GM18951 (cell line): ENCODE results near the gene GPATCH3.
"Not testable (repeated sequence)": the region's sequence is repeated elsewhere in the genome, so short reads cannot be mapped to it uniquely, and the experiment has no call there.

ENCODE experiments used
- POLR2A ChIP-seq: IDR thresholded peaks from 4 replicates; pipeline ENCODE4 v1.6.1; 2011; ENCODE audit warnings: mild to moderate bottlenecking; ENCODE audit not compliant: insufficient read length, insufficient read depth; ENCODE audit errors: extremely low read depth
- in situ Hi-C: fragments of 300-500 bp; cut with MboI; formaldehyde crosslinking; loops from one replicate; pipeline ENCODE4 v1.12.0; 2022; ENCODE audit warnings: low sequenced_read_pairs, mixed read lengths, inconsistent platforms; ENCODE audit not compliant: unreplicated experiment

The GPATCH3 gene

DNA sequence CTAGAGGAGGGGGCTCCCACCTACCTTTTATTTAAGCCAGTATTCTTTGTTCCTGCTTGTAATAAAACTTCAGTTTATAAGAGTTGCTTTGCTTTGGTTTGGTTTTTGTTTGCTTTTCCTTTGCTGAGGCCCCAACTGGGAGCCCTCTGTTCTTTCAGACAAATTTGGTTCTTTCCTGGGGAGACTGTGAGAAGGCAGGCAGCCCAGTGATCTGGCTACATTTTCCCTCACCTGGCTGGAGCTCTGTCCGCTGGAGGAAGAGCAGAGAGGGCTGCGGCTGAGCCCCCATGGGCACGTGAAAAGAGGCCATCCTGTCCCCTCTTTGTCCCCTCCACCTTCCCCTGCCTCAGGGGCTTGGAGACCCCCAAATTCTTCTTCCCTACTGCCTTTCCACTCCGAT lies 44.6 kb downstream of the GPATCH3 start:
- no peak for TF ChIP-seq POLR2A
- in situ Hi-C loops = no loop called here

- in situ Hi-C loops = no loop called here
- TF ChIP-seq POLR2A = no peak
Observed at GRCh38 chr1:26854906-26855305, 45.4 kb downstream of the GPATCH3 start.

DNA sequence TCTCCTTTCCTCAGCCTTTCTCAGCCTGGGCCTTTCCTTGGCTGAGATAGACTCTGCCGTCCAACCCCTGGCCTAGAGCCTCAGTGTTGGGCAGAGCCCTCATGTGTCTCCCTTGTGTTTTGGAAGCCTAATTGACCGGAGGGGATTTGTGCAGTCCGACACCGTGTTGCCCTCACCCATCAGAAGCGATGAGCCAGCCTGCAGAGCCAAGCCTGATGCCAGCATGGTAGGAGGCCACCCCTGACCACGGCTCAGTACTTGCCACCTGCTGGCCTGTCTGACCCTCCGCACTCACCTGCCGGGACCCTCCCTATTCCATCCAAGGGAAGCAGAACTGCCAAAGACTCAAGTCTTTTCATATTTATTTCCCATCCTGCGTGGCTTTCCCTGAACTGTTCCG lies 46.7 kb downstream of the GPATCH3 start:
- no peak for TF ChIP-seq POLR2A
- in situ Hi-C loops = no loop called here

GRCh38 chr1:26853156-26853555 lies 47.1 kb downstream of the GPATCH3 start:
- TF ChIP-seq POLR2A = no peak
- in situ Hi-C loops = no loop called here

DNA sequence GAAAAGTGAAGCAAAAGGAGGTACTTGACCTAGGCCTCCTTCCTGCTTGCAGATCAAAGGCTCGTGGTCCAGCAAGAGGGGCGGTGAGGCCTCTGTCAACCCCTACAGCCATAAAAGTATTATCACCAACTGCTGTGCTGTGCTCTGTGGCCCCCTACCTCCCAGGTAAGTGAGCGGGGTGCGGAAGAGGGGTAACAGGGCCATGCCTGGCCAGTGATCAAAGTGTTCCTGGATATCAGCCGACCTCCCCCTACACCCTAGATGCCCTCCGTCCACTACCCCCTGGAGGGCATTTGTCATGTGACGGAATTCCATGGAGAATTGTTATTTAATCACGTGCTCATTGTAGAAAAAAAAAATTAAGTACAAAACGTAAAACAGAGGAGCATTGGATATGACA lies 47.6 kb downstream of the GPATCH3 start:
- in situ Hi-C loops = no loop called here
- TF ChIP-seq POLR2A = no peak

GRCh38 chr1:26851106-26851684 lies 49.1 kb downstream of the GPATCH3 start:
- in situ Hi-C loops = no loop called here

DNA sequence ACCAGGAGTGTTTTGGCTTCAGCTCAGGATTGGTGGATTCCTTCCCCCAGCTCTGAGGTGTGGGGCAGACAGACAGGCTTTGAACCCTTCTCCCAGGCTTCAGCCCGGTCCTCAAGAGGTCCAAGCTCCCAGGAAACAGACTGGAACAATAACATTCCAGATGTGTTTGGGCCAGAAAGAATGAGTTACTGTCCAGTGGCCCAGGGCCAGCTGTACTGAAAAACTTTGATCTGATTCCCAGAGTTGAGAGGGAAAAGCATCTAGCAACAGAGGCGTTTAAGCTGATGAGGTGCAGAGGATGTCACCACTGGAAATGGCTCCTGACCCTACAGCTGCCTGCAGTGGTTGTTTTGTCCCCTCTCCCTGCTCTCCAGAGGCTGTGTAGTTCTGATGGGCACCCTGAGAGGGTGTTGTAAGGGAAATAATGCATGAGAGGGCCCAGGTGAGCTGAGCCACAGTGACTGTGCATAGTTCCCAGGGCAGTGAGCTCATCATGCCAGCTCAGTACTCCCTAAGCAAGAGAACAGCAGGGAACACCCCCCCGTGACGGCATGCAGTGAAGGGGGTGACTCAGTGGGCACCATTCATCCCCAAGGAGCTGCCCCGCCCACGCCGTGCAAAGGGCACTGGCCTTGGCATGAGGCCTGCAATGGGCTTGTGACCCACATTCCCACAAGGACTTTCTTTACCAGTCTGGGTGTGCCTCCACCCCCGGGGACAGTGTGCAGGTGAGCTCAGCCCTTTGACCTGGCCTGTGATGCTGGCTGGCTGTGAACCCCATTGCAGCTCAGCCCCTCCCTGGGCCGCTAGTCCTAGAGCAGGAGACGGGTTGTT lies 51.1 kb downstream of the GPATCH3 start:
- no peak for TF ChIP-seq POLR2A

More at GRCh38 chr1:26851106-26851684, 49.1 kb downstream of the GPATCH3 start:
- TF ChIP-seq POLR2A = no peak

DNA sequence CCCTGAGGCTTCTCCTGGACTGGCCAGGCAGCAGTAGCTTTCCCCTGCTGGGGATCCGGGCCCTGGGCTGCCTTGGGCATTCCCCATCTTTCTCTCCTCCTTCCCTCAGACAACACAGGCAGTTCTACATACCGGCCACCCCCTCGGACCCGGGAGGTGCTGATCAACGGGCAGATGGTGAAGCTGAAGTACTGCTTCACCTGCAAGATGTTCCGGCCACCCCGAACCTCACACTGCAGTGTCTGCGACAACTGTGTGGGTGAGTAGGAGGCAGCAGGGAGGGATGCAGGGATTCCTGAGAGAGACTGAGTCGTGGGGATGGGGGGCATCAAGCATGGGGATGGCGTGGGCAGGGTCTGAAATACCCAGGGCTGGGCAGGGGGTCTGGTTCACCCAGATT lies 51.8 kb downstream of the GPATCH3 start:
- in situ Hi-C loops = no loop called here
- TF ChIP-seq POLR2A = no peak

More for the DNA sequence above, 51.1 kb downstream of the GPATCH3 start:
- in situ Hi-C loops = no loop called here

DNA sequence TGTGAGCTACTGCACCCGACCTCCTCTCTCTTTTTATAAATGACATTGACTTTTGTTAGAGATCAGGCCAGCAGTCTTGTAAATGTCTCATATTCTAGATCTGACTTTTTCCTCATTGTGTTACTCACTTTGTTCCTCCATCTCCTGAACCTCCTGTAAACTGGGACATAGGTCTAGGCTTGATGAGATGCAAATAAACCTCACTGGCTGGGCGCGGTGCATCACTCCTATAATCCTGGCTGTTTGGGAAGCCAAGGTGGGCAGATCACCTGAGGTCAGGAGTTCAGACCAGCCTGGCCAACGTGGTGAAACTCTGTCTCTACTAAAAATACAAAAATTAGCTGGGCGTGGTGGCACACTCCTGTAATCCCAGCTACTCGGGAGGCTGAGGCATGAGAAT lies 52.4 kb downstream of the GPATCH3 start:
- in situ Hi-C loops = not testable (repeated sequence)

- in situ Hi-C loops = no loop called here
- no peak for TF ChIP-seq POLR2A
Observed at GRCh38 chr1:26844424-26845196, 55.7 kb downstream of the GPATCH3 start.
